Measurements from ENCODE around the gene SPSB2.
"Not testable (repeated sequence)": the region's sequence is repeated elsewhere in the genome, so short reads cannot be mapped to it uniquely, and the experiment has no call there.

The SPSB2 gene

GRCh38 chr12:6873094-6874014 lies at the start of gene SPSB2:
Gene SPSB2, minus strand, starts transcription at chr12:6873303. Its CDS starts 402 bp downstream, at chr12:6872901.
- DNase-seq = peak; percentile 100

- no peak for DNase-seq
Measured at GRCh38 chr12:6921996-6922946, 49.2 kb upstream of the SPSB2 start.

- DNase-seq = no peak
Measured at GRCh38 chr12:6921539-6921938, 48.4 kb upstream of the SPSB2 start.

GRCh38 chr12:6919588-6919987 lies 46.5 kb upstream of the SPSB2 start:
- DNase-seq = no peak

GRCh38 chr12:6917491-6918231 lies 44.6 kb upstream of the SPSB2 start:
- DNase-seq = no peak

GRCh38 chr12:6916426-6917200 lies 43.5 kb upstream of the SPSB2 start:
- no peak for DNase-seq

GRCh38 chr12:6915789-6916285 lies 42.7 kb upstream of the SPSB2 start:
- DNase-seq = no peak

- DNase-seq = peak; percentile 28
Measured at GRCh38 chr12:6914947-6915788, 42.1 kb upstream of the SPSB2 start.

GRCh38 chr12:6914246-6914946 lies 41.3 kb upstream of the SPSB2 start, which contains the start of gene ENO2:
Gene ENO2, plus strand, starts transcription at chr12:6914580. Its CDS starts 1,253 bp downstream, at chr12:6915833.
- DNase-seq = peak; percentile 92

GRCh38 chr12:6912164-6912935 lies 39.2 kb upstream of the SPSB2 start:
- no peak for DNase-seq

- DNase-seq = no peak
Measured at GRCh38 chr12:6909421-6910145, 36.5 kb upstream of the SPSB2 start.

GRCh38 chr12:6908141-6908540 lies 35.0 kb upstream of the SPSB2 start:
- not testable (repeated sequence) for DNase-seq

- no peak for DNase-seq
Measured at GRCh38 chr12:6905414-6906040, 32.4 kb upstream of the SPSB2 start.

- peak; percentile 99 for DNase-seq
Measured at GRCh38 chr12:6904280-6905276, 31.5 kb upstream of the SPSB2 start, which contains the start of gene LRRC23. Gene LRRC23, plus strand, starts transcription at chr12:6904822. Its CDS starts 812 bp downstream, at chr12:6905634.

- DNase-seq = no peak
Measured at GRCh38 chr12:6903722-6904121, 30.6 kb upstream of the SPSB2 start.

GRCh38 chr12:6902448-6902847 lies 29.3 kb upstream of the SPSB2 start:
- DNase-seq = no peak
